Measurements from ENCODE around the gene SPECC1L.

Gene SPECC1L

DNA sequence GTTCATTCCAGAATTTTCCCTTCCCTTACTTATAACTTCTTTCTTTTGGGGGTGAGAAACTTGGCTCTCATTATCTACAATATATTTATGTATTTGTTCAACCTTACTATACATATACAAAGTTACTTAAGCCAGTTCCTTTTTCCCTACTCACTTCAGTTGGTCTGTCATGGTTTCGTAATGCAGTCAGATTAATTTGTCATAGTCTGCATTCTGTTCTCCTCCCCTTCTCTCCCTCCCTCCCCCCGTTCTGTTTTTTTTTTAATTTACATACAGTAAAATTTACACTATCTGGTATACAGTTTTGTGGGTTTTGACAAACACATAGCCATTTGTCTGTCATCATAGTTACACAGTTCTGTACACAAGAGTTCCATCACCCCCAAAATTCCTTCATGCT lies 84.9 kb downstream of the SPECC1L start:
- Histone ChIP-seq H3K27ac (ENCODE audit: low read depth, low read length) (no peak overlapping the region), H3K4me1 (ENCODE audit: control insufficient read depth in 1 of 2, insufficient read depth in 2 of 2, low read length in 2 of 2) (no peaks in the 10 kb centered on the region), H3K9me3 (ENCODE audit: control insufficient read depth in 1 of 2, low read length in 2 of 2) (no peaks in the 10 kb centered on the region), H3K27me3 (ENCODE audit: control insufficient read depth in 1 of 2, insufficient read depth in 2 of 2, low read length in 2 of 2) (no peaks in the 10 kb centered on the region), H3K4me3 (ENCODE audit: low read depth in 1 of 2, low read length in 2 of 2) (no peak overlapping the region), H3K9ac (ENCODE audit: low read depth in 1 of 2, low read length in 2 of 2) (no peak overlapping the region), H3K36me3 (ENCODE audit: control insufficient read depth in 1 of 2, insufficient read depth in 2 of 2, low read length in 2 of 2) (peaks cover 7 to 27% of the 10 kb centered on the region in 2 donors)

DNA sequence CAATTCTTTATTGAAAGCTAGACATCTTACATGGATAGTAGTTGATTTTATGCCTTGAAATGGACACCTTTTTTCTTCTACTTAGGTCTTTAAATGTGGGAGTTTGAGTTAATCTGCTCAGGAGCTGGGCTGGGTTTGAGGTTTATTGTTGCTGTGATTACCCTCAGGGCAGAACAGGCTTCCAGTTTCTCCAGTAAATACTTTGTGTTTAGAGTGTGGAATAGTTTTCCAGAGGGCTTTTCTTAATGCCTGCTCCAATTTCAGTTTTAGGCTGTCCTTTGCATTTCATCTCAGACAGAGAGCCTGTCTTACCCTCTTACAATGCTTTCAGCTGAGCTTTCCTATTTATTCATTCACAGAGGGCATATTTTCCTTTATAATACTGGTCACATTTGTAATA lies 86.9 kb downstream of the SPECC1L start:
- Histone ChIP-seq H3K4me1 (ENCODE audit: control insufficient read depth in 1 of 2, insufficient read depth in 2 of 2, low read length in 2 of 2) (no peaks in the 10 kb centered on the region), H3K27me3 (ENCODE audit: control insufficient read depth in 1 of 2, insufficient read depth in 2 of 2, low read length in 2 of 2) (no peaks in the 10 kb centered on the region), H3K4me3 (ENCODE audit: low read depth in 1 of 2, low read length in 2 of 2) (no peak overlapping the region), H3K9me3 (ENCODE audit: control insufficient read depth in 1 of 2, low read length in 2 of 2) (no peaks in the 10 kb centered on the region), H3K27ac (ENCODE audit: low read depth, low read length) (no peak overlapping the region), H3K9ac (ENCODE audit: low read depth in 1 of 2, low read length in 2 of 2) (no peak overlapping the region), H3K36me3 (ENCODE audit: control insufficient read depth in 1 of 2, insufficient read depth in 2 of 2, low read length in 2 of 2) (peaks cover 0 to 22% of the 10 kb centered on the region in 2 donors)

DNA sequence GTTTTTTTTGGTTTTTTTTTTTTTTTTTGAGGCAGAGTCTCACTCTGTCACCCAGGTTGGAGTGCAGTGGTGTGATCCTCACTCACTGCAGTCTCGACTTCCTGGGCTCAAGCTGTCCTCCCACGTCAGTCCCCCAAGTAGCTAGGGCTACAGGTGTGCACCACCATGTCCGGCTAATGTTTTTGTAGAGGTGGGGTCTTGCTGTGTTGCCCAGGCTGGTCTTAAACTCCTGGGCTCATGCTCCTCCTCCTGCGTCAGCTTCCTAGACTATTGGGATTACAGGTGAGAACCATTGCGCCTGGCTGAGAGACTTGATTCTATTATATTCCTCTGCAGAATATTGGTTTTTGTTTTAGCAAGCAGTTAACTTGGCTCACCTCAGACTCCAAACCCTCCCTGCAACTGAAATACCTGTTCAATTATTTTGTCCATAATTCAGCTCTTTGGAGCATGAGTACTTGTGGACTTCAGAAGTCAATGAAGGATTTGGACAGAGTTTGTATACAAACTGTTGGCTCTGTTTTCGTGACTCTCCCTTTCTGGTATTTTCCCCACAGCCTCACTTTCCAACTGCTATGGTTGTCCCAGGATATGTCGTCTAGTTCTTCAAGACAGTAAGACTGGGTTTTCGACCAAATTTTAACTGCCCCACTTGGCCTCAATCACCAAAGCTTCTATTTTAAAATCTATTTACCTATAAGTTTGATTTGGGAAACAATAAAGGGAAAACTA lies 87.6 kb downstream of the SPECC1L start:
- no peak overlapping the region for H3K9ac ChIP-seq (ENCODE audit: low read depth in 1 of 2, low read length in 2 of 2)
- H3K27ac ChIP-seq (ENCODE audit: low read depth, low read length) = no peak overlapping the region
- H3K4me1 ChIP-seq (ENCODE audit: control insufficient read depth in 1 of 2, insufficient read depth in 2 of 2, low read length in 2 of 2) = no peaks in the 10 kb centered on the region
- H3K36me3 ChIP-seq (ENCODE audit: control insufficient read depth in 1 of 2, insufficient read depth in 2 of 2, low read length in 2 of 2) = peaks cover 0 to 29% of the 10 kb centered on the region in 2 donors
- no peaks in the 10 kb centered on the region for H3K9me3 ChIP-seq (ENCODE audit: control insufficient read depth in 1 of 2, low read length in 2 of 2)
- no peak overlapping the region for H3K4me3 ChIP-seq (ENCODE audit: low read depth in 1 of 2, low read length in 2 of 2)
- H3K27me3 ChIP-seq (ENCODE audit: control insufficient read depth in 1 of 2, insufficient read depth in 2 of 2, low read length in 2 of 2) = no peaks in the 10 kb centered on the region

DNA sequence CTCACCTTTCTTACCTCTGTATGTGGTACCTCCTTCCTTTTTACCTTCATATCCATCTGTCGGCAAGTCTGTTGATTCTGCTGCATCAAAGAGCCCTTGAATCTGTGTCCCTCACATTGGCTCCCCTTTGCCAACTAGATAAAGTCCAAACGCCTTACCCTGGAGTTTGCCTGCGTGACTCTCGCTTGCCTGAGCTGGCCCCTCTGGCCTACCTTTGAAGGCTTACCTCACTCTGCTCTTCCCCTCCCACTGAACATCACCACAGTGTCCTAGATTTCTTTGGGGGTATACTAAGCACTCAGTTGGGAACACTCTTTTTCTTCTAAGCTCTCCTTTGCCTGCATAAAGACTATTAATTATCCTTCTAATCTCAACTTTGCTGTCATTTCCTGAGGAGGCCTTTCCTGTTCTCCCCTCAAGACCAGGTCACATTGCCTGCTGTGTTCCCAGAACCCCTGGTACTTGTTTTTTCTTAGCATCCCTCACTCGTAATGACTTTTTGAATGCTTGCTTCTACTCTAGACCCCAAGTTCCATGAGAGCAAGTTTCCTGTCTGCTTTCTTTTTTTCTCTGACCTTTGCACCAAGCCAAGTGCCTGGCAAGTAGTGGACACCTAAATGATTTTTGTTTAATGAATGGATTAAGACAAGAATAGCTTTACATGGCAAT lies 89.0 kb downstream of the SPECC1L start:
- no peaks in the 10 kb centered on the region for H3K4me1 ChIP-seq (ENCODE audit: control insufficient read depth in 1 of 2, insufficient read depth in 2 of 2, low read length in 2 of 2)
- no peak overlapping the region for H3K4me3 ChIP-seq (ENCODE audit: low read depth in 1 of 2, low read length in 2 of 2)
- no peaks in the 10 kb centered on the region for H3K27me3 ChIP-seq (ENCODE audit: control insufficient read depth in 1 of 2, insufficient read depth in 2 of 2, low read length in 2 of 2)
- no peaks in the 10 kb centered on the region for H3K9me3 ChIP-seq (ENCODE audit: control insufficient read depth in 1 of 2, low read length in 2 of 2)
- no peak overlapping the region for H3K9ac ChIP-seq (ENCODE audit: low read depth in 1 of 2, low read length in 2 of 2)
- H3K36me3 ChIP-seq (ENCODE audit: control insufficient read depth in 1 of 2, insufficient read depth in 2 of 2, low read length in 2 of 2) = peaks cover 0 to 23% of the 10 kb centered on the region in 2 donors
- no peak overlapping the region for H3K27ac ChIP-seq (ENCODE audit: low read depth, low read length)

DNA sequence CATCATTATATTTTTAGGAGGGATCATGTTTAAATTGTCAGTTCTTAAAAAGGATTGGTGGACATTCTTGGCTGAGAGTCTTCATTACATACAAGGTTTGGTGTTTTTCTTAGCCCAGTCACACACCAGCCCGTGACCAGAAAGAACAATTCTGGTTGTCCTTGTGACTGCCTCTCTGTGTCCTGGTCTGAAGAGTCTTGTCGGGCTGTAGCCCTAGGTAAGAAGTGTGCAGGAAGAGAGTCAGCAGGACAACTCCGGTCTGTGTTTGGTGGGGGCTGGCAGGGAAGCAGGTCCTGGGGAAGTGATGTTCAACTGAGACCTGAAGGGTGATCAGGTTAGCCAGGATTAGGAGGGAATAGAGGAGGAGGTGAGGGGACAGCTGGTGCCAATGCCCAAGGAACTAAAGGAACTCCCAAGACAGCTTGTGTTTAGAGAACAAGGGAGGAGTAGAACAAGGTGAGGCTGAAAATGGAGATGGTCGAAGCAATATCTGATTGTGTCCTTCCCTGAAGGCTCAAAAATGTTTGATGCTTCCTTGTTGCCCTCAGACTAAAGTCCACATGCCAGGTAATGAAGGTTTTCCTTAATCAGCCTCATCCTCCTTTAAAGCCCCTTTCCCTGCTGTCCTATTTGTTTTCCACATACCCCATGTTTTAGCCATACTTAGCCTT lies 91.5 kb downstream of the SPECC1L start:
- no peak overlapping the region for H3K27ac ChIP-seq (ENCODE audit: low read depth, low read length)
- no peaks in the 10 kb centered on the region for H3K27me3 ChIP-seq (ENCODE audit: control insufficient read depth in 1 of 2, insufficient read depth in 2 of 2, low read length in 2 of 2)
- no peaks in the 10 kb centered on the region for H3K4me1 ChIP-seq (ENCODE audit: control insufficient read depth in 1 of 2, insufficient read depth in 2 of 2, low read length in 2 of 2)
- no peak overlapping the region for H3K9ac ChIP-seq (ENCODE audit: low read depth in 1 of 2, low read length in 2 of 2)
- peaks cover 3 to 25% of the 10 kb centered on the region in 2 donors for H3K36me3 ChIP-seq (ENCODE audit: control insufficient read depth in 1 of 2, insufficient read depth in 2 of 2, low read length in 2 of 2)
- H3K4me3 ChIP-seq (ENCODE audit: low read depth in 1 of 2, low read length in 2 of 2) = no peak overlapping the region
- no peaks in the 10 kb centered on the region for H3K9me3 ChIP-seq (ENCODE audit: control insufficient read depth in 1 of 2, low read length in 2 of 2)

DNA sequence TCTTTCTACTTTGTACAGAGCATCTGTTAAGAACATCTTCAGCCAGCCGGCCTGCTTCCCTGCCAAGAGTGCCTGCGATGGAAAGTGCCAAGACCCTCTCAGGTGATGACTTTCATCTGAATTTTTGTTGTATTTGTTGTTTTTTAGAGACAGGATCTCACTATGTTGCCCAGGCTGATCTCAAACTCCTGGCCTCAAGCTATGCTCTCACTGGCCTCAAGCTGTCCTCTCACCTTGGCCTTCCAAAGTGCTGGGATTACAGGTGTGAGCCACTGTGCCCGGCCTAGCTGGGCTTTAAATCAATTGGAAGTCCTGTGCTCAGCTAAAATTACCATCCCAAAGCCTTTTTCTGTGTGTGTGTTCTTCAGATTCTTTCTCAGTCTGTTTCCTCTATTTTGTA lies 92.6 kb downstream of the SPECC1L start:
- peaks cover 8 to 32% of the 10 kb centered on the region in 2 donors for H3K36me3 ChIP-seq (ENCODE audit: control insufficient read depth in 1 of 2, insufficient read depth in 2 of 2, low read length in 2 of 2)
- no peak overlapping the region for H3K27ac ChIP-seq (ENCODE audit: low read depth, low read length)
- no peaks in the 10 kb centered on the region for H3K9me3 ChIP-seq (ENCODE audit: control insufficient read depth in 1 of 2, low read length in 2 of 2)
- H3K4me3 ChIP-seq (ENCODE audit: low read depth in 1 of 2, low read length in 2 of 2) = no peak overlapping the region
- H3K27me3 ChIP-seq (ENCODE audit: control insufficient read depth in 1 of 2, insufficient read depth in 2 of 2, low read length in 2 of 2) = no peaks in the 10 kb centered on the region
- no peak overlapping the region for H3K9ac ChIP-seq (ENCODE audit: low read depth in 1 of 2, low read length in 2 of 2)
- H3K4me1 ChIP-seq (ENCODE audit: control insufficient read depth in 1 of 2, insufficient read depth in 2 of 2, low read length in 2 of 2) = no peaks in the 10 kb centered on the region

GRCh38 chr22:24366701-24367100 lies 96.1 kb downstream of the SPECC1L start:
- no peaks in the 10 kb centered on the region for H3K9me3 ChIP-seq (ENCODE audit: control insufficient read depth in 1 of 2, low read length in 2 of 2)
- no peaks in the 10 kb centered on the region for H3K27me3 ChIP-seq (ENCODE audit: control insufficient read depth in 1 of 2, insufficient read depth in 2 of 2, low read length in 2 of 2)
- no peak overlapping the region for H3K4me3 ChIP-seq (ENCODE audit: low read depth in 1 of 2, low read length in 2 of 2)
- no peak overlapping the region for H3K27ac ChIP-seq (ENCODE audit: low read depth, low read length)
- peaks cover 8 to 52% of the 10 kb centered on the region in 2 donors for H3K36me3 ChIP-seq (ENCODE audit: control insufficient read depth in 1 of 2, insufficient read depth in 2 of 2, low read length in 2 of 2)
- H3K4me1 ChIP-seq (ENCODE audit: control insufficient read depth in 1 of 2, insufficient read depth in 2 of 2, low read length in 2 of 2) = no peaks in the 10 kb centered on the region
- H3K9ac ChIP-seq (ENCODE audit: low read depth in 1 of 2, low read length in 2 of 2) = no peak overlapping the region

- no peak overlapping the region for H3K27ac ChIP-seq (ENCODE audit: low read depth, low read length)
- H3K9me3 ChIP-seq (ENCODE audit: control insufficient read depth in 1 of 2, low read length in 2 of 2) = no peaks in the 10 kb centered on the region
- no peak overlapping the region for H3K4me3 ChIP-seq (ENCODE audit: low read depth in 1 of 2, low read length in 2 of 2)
- no peaks in the 10 kb centered on the region for H3K27me3 ChIP-seq (ENCODE audit: control insufficient read depth in 1 of 2, insufficient read depth in 2 of 2, low read length in 2 of 2)
- no peak overlapping the region for H3K9ac ChIP-seq (ENCODE audit: low read depth in 1 of 2, low read length in 2 of 2)
- no peaks in the 10 kb centered on the region for H3K4me1 ChIP-seq (ENCODE audit: control insufficient read depth in 1 of 2, insufficient read depth in 2 of 2, low read length in 2 of 2)
- H3K36me3 ChIP-seq (ENCODE audit: control insufficient read depth in 1 of 2, insufficient read depth in 2 of 2, low read length in 2 of 2) = peaks cover 8 to 49% of the 10 kb centered on the region in 2 donors
These were observed 97.2 kb downstream of the SPECC1L start for GRCh38 chr22:24367841-24368240.

- peaks cover 9 to 41% of the 10 kb centered on the region in 2 donors for H3K36me3 ChIP-seq (ENCODE audit: control insufficient read depth in 1 of 2, insufficient read depth in 2 of 2, low read length in 2 of 2)
- H3K4me3 ChIP-seq (ENCODE audit: low read depth in 1 of 2, low read length in 2 of 2) = no peak overlapping the region
- no peaks in the 10 kb centered on the region for H3K27me3 ChIP-seq (ENCODE audit: control insufficient read depth in 1 of 2, insufficient read depth in 2 of 2, low read length in 2 of 2)
These were observed 99.8 kb downstream of the SPECC1L start for GRCh38 chr22:24370401-24370800.

GRCh38 chr22:24376002-24376401 lies 105.4 kb downstream of the SPECC1L start:
- Histone ChIP-seq H3K9me3 (ENCODE audit: control insufficient read depth in 1 of 2, low read length in 2 of 2) (no peaks in the 10 kb centered on the region), H3K27me3 (ENCODE audit: control insufficient read depth in 1 of 2, insufficient read depth in 2 of 2, low read length in 2 of 2) (no peaks in the 10 kb centered on the region), H3K27ac (ENCODE audit: low read depth, low read length) (no peak overlapping the region), H3K9ac (ENCODE audit: low read depth in 1 of 2, low read length in 2 of 2) (no peak overlapping the region), H3K4me3 (ENCODE audit: low read depth in 1 of 2, low read length in 2 of 2) (no peak overlapping the region), H3K36me3 (ENCODE audit: control insufficient read depth in 1 of 2, insufficient read depth in 2 of 2, low read length in 2 of 2) (peaks cover 2 to 36% of the 10 kb centered on the region in 2 donors), H3K4me1 (ENCODE audit: control insufficient read depth in 1 of 2, insufficient read depth in 2 of 2, low read length in 2 of 2) (no peaks in the 10 kb centered on the region)

More at GRCh38 chr22:24370401-24370800, 99.8 kb downstream of the SPECC1L start:
- no peaks in the 10 kb centered on the region for H3K9me3 ChIP-seq (ENCODE audit: control insufficient read depth in 1 of 2, low read length in 2 of 2)
- no peak overlapping the region for H3K9ac ChIP-seq (ENCODE audit: low read depth in 1 of 2, low read length in 2 of 2)
- H3K27ac ChIP-seq (ENCODE audit: low read depth, low read length) = no peak overlapping the region
- no peaks in the 10 kb centered on the region for H3K4me1 ChIP-seq (ENCODE audit: control insufficient read depth in 1 of 2, insufficient read depth in 2 of 2, low read length in 2 of 2)

All from duodenal mucosa (tissue), 2 donors.